Lower leg skin (tissue), 4 donors: ENCODE data around the gene CCDC51. TPM values are rescaled to one million over a fixed set of nuclear protein-coding genes. Genes with fewer than 3 reads are reported as not detected.

Experiments
- DNase-seq, 2 donors: peaks; one replicate each; pipeline ENCODE4 v3.0.0-alpha.2; 2019; ENCODE audit warnings: low spot score in 2 of 2
- H3K4me3 ChIP-seq: fragments of 200-600 bp; sonication (generic); 2 replicates; pipeline ENCODE4 v1.5.1; 2017; ENCODE audit warnings: mild to moderate bottlenecking, low read depth; ENCODE audit not compliant: poor library complexity, severe bottlenecking
- POLR2A ChIP-seq, 2 donors: fragments of 450-650 bp; IDR thresholded peaks; one replicate each; pipeline ENCODE4 v1.6.1; 2016 to 2017; ENCODE audit warnings: antibody characterized with exemption in 2 of 2, mild to moderate bottlenecking in 1 of 2, moderate library complexity in 1 of 2
- WGBS, 2 donors: methylation state at CpG; one replicate each; pipeline ENCODE4 v1.1.5; 2018; 5-methylcytosine and 5-hydroxymethylcytosine counted together
- intact Hi-C: fragments of 100-400 bp; cut with DNase I; formaldehyde crosslinking; loops from one replicate; pipeline ENCODE4 v1.15.0; 2023; ENCODE audit warnings: low total_unique reads
- total RNA-seq, 4 donors: library from RNA; depleted of rRNA; stranded (reverse); fragments of >200 nt; gene quantifications; one replicate each; pipeline ENCODE4 v1.1.0, GENCODE V29; 2016
- TF ChIP-seq, protein P1 (sequence below), 3 donors: fragments of 450-650 bp; IDR thresholded peaks; one replicate each; pipeline ENCODE4 v1.5.1; 2016; ENCODE audit warnings: antibody characterized with exemption in 3 of 3, mild to moderate bottlenecking in 3 of 3, moderate library complexity in 2 of 3

The CCDC51 gene
- total RNA-seq, 4 donors from 2014 or later, result 6.7 to 17.1 (median 11.6) TPM

DNA sequence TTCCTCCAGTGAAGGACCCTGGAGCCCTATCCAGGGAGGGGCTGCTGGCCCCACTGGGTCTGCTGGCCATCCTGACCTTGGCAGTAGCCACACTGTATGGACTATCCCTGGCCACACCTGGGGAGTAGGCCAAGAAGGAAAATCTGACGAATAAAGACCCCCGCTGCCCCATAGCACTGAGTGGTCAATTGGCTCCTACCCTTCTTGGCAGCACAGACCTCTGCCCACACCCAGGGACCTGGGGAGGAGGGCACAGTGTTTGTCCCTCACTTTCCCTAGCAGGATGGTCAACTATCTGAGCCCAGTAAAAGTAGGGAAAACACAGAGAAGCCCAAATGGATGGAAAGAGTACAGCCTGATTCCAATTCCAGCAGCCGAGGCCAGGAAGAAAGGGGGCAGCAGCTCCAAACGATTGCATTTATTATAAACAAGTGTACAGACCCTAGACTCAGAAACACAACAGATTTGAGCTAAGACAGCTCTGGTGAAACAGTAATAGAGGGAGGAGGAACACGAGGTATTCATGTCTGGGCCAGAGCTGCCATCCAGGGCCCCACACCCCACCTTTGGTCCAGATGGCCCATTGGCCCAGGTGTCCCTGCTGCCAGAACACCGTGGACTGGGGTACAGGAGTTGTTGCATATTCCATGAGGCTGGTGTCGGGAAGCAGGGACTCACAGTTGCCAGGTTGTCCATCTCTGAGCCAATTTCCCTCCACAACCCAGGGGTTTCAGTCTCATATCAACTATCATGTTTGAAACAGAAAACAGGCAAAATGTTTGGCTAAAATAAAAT, 27.8 kb upstream of the CCDC51 start:
- TF ChIP-seq, protein P1, sequence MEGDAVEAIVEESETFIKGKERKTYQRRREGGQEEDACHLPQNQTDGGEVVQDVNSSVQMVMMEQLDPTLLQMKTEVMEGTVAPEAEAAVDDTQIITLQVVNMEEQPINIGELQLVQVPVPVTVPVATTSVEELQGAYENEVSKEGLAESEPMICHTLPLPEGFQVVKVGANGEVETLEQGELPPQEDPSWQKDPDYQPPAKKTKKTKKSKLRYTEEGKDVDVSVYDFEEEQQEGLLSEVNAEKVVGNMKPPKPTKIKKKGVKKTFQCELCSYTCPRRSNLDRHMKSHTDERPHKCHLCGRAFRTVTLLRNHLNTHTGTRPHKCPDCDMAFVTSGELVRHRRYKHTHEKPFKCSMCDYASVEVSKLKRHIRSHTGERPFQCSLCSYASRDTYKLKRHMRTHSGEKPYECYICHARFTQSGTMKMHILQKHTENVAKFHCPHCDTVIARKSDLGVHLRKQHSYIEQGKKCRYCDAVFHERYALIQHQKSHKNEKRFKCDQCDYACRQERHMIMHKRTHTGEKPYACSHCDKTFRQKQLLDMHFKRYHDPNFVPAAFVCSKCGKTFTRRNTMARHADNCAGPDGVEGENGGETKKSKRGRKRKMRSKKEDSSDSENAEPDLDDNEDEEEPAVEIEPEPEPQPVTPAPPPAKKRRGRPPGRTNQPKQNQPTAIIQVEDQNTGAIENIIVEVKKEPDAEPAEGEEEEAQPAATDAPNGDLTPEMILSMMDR (IDR thresholded peaks at IDR 0.05), result no peak
- TF ChIP-seq POLR2A (IDR thresholded peaks at IDR 0.05), result no peak
- no peak overlapping the region for H3K4me3 ChIP-seq
- WGBS, 2 donors, result 49 to 51% methylated on average over 7 of the region's 7 CpGs
- intact Hi-C loops, result loop anchor here (10.0 kb wide), 1 partner anchor 77 kb away; no protein-coding TSS in a partner anchor
- no peak for DNase-seq

- H3K4me3 ChIP-seq, result no peak overlapping the region
- WGBS, 2 donors, result 80 to 87% methylated on average over 1 to 4 of the region's 9 CpGs
- intact Hi-C loops, result loop anchor here (10.0 kb wide), 1 partner anchor 78 kb away; no protein-coding TSS in a partner anchor
- TF ChIP-seq POLR2A (IDR thresholded peaks at IDR 0.05), result no peak
- no peak for DNase-seq
Measured at GRCh38 chr3:48467110-48467454, 27.2 kb upstream of the CCDC51 start.

- no peak for DNase-seq
- no peak for TF ChIP-seq POLR2A (IDR thresholded peaks at IDR 0.05)
- TF ChIP-seq, protein P1 (IDR thresholded peaks at IDR 0.05), result no peak
- 2 to 16% methylated on average over 10 to 16 of the region's 19 CpGs for WGBS, 2 donors
- intact Hi-C loops, result loop anchor here (10.0 kb wide), 1 partner anchor 78 kb away; no protein-coding TSS in a partner anchor
- H3K4me3 ChIP-seq, result peak overlapping the region; percentile 32
Measured at GRCh38 chr3:48466386-48467109, 26.6 kb upstream of the CCDC51 start.

- peak; percentile 99 for DNase-seq
- intact Hi-C loops, result loop anchor here (10.0 kb wide), 1 partner anchor 79 kb away; no protein-coding TSS in a partner anchor
- TF ChIP-seq, protein P1 (IDR thresholded peaks at IDR 0.05), result peak in 1 of 3 donors; percentile 74
- peak in 1 of 2 donors; percentile 24 for TF ChIP-seq POLR2A (IDR thresholded peaks at IDR 0.05)
- WGBS, 2 donors, result 1% methylated on average over 15 to 19 of the region's 21 CpGs
- peak overlapping the region; percentile 32 for H3K4me3 ChIP-seq
Measured at GRCh38 chr3:48465531-48466378, 25.8 kb upstream of the CCDC51 start.

DNA sequence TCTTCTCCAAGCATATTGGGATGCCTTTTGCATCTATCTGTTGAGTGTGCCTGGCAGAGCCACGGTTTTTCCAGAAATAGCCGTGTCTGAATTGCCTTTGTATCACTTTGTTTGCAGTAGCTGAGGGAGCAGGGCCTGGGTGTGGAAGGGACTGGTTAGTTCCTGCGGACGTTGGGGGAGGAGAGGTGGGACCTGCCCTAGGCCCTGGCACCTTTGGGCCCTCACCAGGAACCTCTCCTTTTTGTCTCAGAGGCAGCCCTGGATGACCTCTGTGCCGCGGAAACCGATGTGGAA, 25.3 kb upstream of the CCDC51 start:
- H3K4me3 ChIP-seq, result no peak overlapping the region
- TF ChIP-seq POLR2A (IDR thresholded peaks at IDR 0.05), result no peak
- TF ChIP-seq, protein P1 (IDR thresholded peaks at IDR 0.05), result no peak
- intact Hi-C loops, result loop anchor here (10.0 kb wide), 1 partner anchor 80 kb away; no protein-coding TSS in a partner anchor
- 11 to 16% methylated on average over 7 of the region's 7 CpGs for WGBS, 2 donors
- DNase-seq, result no peak
